Measurements from ENCODE around the gene DBNL. TPM values are rescaled to one million over a fixed set of nuclear protein-coding genes. Genes with fewer than 3 reads are reported as not detected.
"Not testable (repeated sequence)": the region's sequence is repeated elsewhere in the genome, so short reads cannot be mapped to it uniquely, and the experiment has no call there.

Gene DBNL
- total RNA-seq, 1 donor from 2014 or later, result 110 TPM

DNA sequence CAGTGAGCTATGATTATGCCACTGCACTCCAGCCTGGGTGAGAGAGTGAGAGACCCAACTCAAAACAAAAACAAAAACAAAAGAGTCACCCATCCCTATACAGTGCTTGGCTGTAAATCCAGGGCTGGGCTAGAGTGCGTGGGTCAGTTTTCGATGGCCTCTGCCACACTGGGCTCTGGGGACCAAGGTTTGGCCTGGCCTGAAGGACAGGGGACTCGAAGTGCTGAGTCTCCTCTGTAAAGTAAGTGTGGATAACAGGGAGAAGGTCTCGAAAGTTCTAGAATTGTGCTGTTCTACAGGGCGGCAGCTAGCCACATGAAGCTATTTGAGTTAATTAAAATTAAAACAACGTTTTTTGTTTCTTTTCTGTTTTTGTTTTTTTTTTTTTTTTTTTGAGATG, 12.5 kb upstream of the DBNL start:
- H3K36me3 ChIP-seq (ENCODE audit: control insufficient read depth, insufficient read depth, low read length); H3K4me3 ChIP-seq (ENCODE audit: low read depth, low read length); H3K27me3 ChIP-seq (ENCODE audit: control insufficient read depth, insufficient read depth, low read length); DNase-seq (ENCODE audit: low read depth); FAIRE-seq: not testable (repeated sequence)

DNA sequence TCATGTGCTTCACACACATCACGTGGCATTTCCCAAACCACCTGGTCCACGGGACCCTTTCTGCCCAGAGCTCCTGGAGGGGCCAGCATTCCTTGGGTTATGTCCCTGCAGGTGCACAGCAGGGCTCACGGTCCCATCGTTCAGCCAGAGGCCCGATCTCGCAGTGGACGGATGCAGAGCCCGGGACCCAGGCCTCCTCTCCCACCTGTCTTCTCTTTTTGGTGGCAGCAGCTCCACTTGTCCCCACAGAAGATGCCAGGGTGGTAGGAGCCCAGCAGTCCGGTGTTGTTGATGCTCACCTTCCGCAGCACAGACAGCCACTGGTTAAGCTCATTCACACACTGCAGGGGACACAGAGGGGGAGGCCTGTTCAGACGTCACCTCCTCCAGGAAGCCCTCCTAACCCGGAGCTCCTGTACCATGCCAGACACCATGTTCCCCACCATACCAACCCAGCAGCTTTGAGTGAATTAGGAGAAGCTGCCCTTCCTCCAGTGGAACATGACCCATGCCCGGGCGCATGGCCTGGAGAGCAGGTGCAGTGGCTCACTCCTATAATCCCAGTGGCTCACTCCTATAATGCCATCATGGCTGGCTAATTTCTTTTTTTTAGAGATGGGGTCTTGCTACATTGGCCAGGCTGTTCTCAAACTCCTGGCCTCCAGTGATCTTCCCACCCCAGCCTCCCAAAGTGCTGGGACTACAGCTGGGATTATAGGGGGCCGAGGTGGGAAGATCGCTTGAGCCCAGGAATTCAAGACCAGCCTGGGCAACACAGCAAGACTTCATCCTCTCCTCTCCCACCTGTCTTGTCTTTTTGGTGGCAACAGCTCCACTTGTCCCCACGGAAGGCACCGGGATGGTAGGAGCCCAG, 10.3 kb upstream of the DBNL start:
- not testable (repeated sequence) for H3K36me3 ChIP-seq (ENCODE audit: control insufficient read depth, insufficient read depth, low read length); FAIRE-seq; H3K27me3 ChIP-seq (ENCODE audit: control insufficient read depth, insufficient read depth, low read length); DNase-seq (ENCODE audit: low read depth); H3K4me3 ChIP-seq (ENCODE audit: low read depth, low read length)

- H3K36me3 ChIP-seq (ENCODE audit: control insufficient read depth, insufficient read depth, low read length); FAIRE-seq; H3K4me3 ChIP-seq (ENCODE audit: low read depth, low read length); H3K27me3 ChIP-seq (ENCODE audit: control insufficient read depth, insufficient read depth, low read length): not testable (repeated sequence)
- peak; percentile 15 for DNase-seq (ENCODE audit: low read depth)
These were observed 8.1 kb upstream of the DBNL start for GRCh38 chr7:44036364-44036763.

DNA sequence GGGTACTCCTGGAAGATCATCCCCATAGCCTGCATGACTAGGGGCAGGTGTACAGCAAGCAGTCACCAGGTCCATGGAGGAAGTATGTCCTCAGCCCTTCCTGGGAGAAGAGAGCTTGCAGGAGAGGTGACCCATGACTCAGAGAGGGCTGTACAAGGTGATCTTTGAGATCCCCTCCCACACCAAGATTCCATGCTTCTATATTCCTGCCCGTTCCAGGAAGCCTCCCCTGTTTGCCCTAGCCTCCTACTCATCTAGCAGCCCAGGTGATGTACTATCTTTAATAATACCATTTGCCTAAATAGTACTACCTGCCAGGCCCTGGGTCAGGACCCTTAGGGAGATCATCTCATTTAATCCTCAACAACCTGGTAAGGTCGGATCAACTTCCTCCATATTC, 6.6 kb upstream of the DBNL start:
- DNase-seq (ENCODE audit: low read depth), result not testable (repeated sequence)

GRCh38 chr7:44038553-44038952, 5.9 kb upstream of the DBNL start:
- FAIRE-seq; H3K4me3 ChIP-seq (ENCODE audit: low read depth, low read length); H3K36me3 ChIP-seq (ENCODE audit: control insufficient read depth, insufficient read depth, low read length); DNase-seq (ENCODE audit: low read depth); H3K27me3 ChIP-seq (ENCODE audit: control insufficient read depth, insufficient read depth, low read length): not testable (repeated sequence)

More for the DNA sequence above, 6.6 kb upstream of the DBNL start:
- H3K36me3 ChIP-seq (ENCODE audit: control insufficient read depth, insufficient read depth, low read length); H3K4me3 ChIP-seq (ENCODE audit: low read depth, low read length); H3K27me3 ChIP-seq (ENCODE audit: control insufficient read depth, insufficient read depth, low read length); FAIRE-seq: not testable (repeated sequence)

DNA sequence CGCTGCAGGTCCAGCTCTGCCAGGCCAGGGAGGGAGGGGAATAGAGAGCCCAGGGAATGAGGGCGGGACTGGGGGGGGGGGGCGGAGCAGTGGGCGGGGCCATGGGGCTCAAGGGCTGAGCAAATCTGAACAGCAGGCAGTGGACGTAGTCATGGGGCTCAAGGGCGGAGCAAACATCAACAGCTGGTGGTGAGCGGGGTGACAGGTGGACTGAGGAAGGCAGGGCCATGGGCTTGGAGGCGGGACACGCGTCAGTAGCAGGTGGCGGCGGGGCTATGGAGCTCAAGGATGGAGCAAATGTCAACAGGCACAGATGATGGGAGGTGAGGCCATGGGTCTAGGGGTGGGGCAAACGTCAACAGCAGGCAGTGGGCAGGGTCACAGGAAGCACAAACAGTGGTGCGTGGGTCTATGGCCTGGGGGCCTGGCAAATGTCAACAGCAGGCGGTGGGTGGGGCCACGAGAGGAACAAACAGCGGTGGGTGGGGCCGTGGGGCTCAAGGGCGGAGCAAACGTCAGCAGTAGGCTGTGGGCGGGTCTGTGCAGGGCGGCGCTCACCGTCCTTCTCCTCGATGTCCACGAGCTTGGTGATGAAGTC, 5.4 kb upstream of the DBNL start:
- FAIRE-seq, result not testable (repeated sequence)

DNA sequence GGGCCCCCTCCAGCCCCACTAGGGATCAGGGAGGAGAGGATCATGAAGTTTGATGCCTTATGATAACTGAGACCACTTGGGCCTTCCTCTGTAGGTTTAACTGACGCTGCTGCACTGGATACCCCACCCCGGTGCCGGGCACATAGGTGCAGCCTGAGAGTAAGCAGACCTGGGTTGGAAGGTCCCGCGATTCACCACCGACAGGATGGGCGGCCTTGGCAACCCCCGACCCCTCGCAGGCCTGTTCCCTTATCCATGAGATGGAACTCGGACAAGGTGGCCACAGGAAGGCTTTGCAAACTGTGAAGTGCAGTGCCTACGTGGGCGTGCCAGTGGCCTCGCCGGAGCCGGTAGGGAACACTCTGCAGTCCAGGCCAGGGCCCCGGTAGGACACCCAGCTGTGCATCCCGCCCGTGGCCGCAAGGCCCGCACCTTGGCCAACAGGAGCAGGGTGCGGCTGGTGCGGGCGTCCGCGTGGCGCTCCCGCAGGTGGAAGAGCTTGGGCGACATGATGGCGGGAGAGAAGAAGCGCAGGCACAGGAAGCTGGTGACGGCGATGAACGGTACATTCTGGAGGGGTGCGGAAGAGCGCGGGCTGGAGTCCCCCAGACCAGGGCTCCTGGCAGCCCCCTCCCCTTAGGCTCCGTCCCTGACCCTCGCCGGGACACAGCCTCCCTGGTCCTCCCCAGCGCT, 4.6 kb upstream of the DBNL start:
- DNase-seq (ENCODE audit: low read depth); FAIRE-seq: not testable (repeated sequence)

More for the DNA sequence above, 5.4 kb upstream of the DBNL start:
- not testable (repeated sequence) for H3K36me3 ChIP-seq (ENCODE audit: control insufficient read depth, insufficient read depth, low read length); H3K27me3 ChIP-seq (ENCODE audit: control insufficient read depth, insufficient read depth, low read length)
- DNase-seq (ENCODE audit: low read depth), result peak; percentile 78
- peak overlapping the region; percentile 24 for H3K4me3 ChIP-seq (ENCODE audit: low read depth, low read length)

GRCh38 chr7:44040493-44040891, 4.0 kb upstream of the DBNL start:
- H3K4me3 ChIP-seq (ENCODE audit: low read depth, low read length), result peak overlapping the region; percentile 29
- FAIRE-seq; H3K36me3 ChIP-seq (ENCODE audit: control insufficient read depth, insufficient read depth, low read length); DNase-seq (ENCODE audit: low read depth); H3K27me3 ChIP-seq (ENCODE audit: control insufficient read depth, insufficient read depth, low read length): not testable (repeated sequence)
- peak; percentile 27 for TF ChIP-seq CTCF (IDR thresholded peaks at IDR 0.05; ENCODE audit: insufficient read depth, low read length, severe bottlenecking)

More for the DNA sequence above, 4.6 kb upstream of the DBNL start:
- not testable (repeated sequence) for H3K36me3 ChIP-seq (ENCODE audit: control insufficient read depth, insufficient read depth, low read length); H3K27me3 ChIP-seq (ENCODE audit: control insufficient read depth, insufficient read depth, low read length)
- H3K4me3 ChIP-seq (ENCODE audit: low read depth, low read length), result peak overlapping the region; percentile 29

DNA sequence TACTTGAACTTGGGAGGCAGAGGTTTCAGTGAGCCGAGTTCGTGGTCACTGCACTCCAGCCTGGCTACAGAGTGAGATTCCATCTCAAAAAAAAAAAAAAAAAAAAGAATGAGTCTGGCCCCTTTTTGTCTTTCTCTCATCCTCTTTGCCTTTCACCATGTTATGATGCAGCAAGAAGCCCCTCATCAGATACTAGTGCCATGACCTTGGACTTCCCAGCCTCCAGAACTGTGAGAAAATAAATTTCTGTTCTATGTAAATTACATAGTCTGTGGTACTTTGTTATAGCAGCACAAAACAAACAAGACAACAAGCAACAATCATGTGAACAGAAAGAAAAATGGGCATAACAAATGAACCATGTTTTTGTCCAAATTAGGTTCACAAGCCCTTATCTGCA, 2.3 kb upstream of the DBNL start:
- no peak for TF ChIP-seq CTCF (IDR thresholded peaks at IDR 0.05; ENCODE audit: insufficient read depth, low read length, severe bottlenecking)
- FAIRE-seq (no peak), DNase-seq (ENCODE audit: low read depth) (no peak)
- peaks cover 5% of the 10 kb centered on the region for H3K36me3 ChIP-seq (ENCODE audit: control insufficient read depth, insufficient read depth, low read length)
- H3K27me3 ChIP-seq (ENCODE audit: control insufficient read depth, insufficient read depth, low read length), result no peaks in the 10 kb centered on the region
- no peak overlapping the region for H3K4me3 ChIP-seq (ENCODE audit: low read depth, low read length)

All from bronchial epithelial cell (primary cell).